IPS-18c (cell line): ENCODE data around the gene PNRC1.
"Not testable (repeated sequence)": the region's sequence is repeated elsewhere in the genome, so short reads cannot be mapped to it uniquely, and the experiment has no call there.

ENCODE experiments used
- H3K4me3 ChIP-seq: 2 replicates; pipeline ENCODE4 v1.7.0; 2013; ENCODE audit warnings: low read depth, mild to moderate bottlenecking, low read length, moderate library complexity; ENCODE audit not compliant: insufficient read depth
- H3K9me3 ChIP-seq: one replicate; pipeline ENCODE4 v1.6.1; 2013; ENCODE audit warnings: mild to moderate bottlenecking, low read length, moderate library complexity; ENCODE audit not compliant: control insufficient read depth, insufficient read depth

Gene PNRC1

DNA sequence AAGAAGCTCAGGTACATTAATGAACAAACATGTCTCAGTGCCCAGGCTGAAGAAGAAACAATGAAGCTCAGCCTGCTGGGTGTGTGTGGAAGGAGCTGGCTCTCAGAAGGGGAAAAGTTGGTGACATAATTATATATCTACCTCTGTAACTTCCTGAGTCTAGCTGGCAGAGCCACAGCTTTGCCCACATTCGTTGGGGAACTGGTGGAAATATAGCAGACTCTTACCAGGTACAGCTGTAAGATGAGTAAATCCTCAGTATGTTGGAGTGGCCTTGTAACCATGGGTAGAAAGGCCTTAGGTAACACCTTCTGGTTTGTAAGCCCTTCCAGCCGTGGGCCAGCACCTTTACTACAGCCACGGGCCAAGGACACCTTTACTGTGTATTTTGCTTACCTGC lies 29.9 kb upstream of the PNRC1 start:
- no peaks in the 10 kb centered on the region for H3K9me3 ChIP-seq
- no peak overlapping the region for H3K4me3 ChIP-seq

DNA sequence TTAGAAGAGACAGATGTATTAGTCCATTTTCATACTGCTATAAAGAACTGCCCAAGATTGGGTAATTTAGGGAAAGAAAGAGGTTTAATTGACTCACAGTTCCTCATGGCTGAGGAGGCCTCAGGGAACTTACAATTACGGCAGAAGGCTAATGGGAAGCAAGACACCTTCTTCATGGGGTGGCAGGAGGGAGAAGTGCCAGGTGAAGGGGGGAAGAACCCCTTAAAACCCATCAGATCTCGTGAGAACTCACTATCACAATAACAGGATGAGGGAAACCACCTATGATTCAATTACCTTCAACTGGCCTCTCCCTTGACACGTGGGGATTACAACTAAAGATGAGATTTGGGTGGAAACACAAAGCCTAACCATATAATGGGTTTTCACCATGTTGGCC lies 28.9 kb upstream of the PNRC1 start:
- H3K9me3 ChIP-seq, result no peaks in the 10 kb centered on the region

DNA sequence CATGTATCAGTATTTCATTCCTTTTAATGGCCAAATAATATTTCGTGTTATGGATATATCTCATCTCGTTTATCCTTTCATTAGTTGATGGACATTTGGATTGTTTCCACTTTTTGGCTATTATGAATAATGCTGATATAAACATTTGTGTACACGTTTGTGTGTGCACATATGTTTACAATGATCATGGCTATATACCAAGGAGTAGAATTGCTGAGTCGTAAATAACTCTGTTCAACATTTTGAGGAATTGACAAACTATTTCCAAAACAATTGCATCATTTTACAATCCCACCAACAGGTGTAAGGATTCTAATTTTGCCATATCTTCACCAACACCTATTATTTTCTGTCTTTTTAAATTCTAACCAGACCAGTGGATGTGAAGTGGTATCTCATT lies 26.3 kb upstream of the PNRC1 start:
- H3K4me3 ChIP-seq, result no peak overlapping the region
- no peaks in the 10 kb centered on the region for H3K9me3 ChIP-seq

More for the DNA sequence above, 28.9 kb upstream of the PNRC1 start:
- no peak overlapping the region for H3K4me3 ChIP-seq

DNA sequence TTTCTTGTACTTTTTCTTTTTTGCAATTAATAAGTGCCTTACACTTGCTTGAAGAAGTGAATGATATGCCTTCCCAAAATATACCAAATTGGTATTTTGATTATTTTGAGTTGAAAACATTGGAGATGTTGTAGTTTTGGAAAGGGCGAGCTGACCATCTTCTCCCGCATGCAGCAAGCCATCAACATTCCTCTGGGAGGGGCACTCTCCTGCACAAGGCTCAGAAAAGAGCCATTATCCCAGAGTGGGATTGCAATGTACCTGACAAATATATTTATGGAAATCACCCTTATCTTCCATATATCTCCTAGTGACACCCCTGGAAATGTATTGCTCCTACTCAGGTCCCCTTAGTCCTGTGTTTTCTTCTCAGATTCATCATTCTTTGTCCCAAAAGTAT lies 22.8 kb upstream of the PNRC1 start:
- Histone ChIP-seq H3K9me3 (no peaks in the 10 kb centered on the region), H3K4me3 (no peak overlapping the region)

DNA sequence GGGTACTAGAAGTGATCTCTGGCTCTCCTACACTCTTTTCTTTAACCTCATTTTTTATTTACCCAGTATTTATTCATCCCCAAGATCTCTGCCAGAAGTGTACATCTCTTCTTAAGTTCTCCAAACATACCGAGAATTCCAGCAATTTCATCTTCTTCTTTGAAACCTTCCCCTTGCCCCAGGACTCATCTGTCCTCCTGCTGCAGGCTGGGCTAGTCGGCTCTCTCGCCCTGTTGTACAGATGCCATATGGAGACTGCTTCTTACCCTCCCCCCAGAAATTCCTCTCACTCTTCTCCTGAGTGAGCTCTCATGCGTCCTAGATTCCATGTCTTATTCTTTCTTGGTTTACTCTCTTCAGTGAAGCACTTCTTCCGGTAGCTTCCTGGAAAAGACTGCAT lies 21.9 kb upstream of the PNRC1 start:
- Histone ChIP-seq H3K9me3 (no peaks in the 10 kb centered on the region), H3K4me3 (no peak overlapping the region)

DNA sequence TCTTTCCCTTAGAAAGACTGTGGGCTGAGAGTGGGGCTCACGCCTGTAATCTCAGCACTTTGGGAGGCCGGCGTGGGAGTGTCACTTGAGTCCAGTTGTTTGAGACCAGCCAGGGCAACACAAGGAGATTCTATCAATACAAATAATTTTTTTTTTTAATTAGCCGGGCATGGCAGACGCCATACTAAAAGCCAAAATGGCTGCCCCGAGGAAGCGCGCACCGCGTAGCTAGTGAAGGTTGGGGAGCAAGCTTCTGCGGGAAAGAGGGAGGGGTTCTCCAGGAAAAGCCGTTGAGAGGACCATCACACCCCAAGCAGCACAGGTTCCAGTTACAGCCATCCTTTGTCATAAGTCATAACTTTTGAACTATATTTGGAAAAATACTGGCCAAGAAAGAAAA lies 21.3 kb upstream of the PNRC1 start:
- Histone ChIP-seq H3K9me3 (no peaks in the 10 kb centered on the region), H3K4me3 (no peak overlapping the region)

DNA sequence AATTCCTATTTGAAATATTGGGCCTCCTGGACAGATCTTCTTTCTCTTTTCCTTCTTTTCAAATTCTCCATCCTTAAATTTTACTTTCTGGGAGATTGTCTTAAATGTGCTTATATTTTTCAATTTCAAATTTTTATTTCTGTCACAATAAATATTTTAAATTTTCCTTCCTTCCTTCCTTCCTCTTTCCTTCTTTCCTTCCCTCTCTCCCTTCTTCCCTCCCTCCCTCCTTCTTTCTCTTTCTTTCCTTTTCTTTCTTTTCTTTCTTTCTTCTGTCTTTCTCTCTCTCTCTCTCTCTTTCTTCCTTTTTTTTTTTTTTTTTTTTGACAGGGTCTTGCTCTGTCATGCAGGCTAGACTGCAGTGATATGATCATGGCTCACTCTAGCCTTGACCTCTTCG lies 16.7 kb upstream of the PNRC1 start:
- Histone ChIP-seq H3K4me3 (no peak overlapping the region), H3K9me3 (no peaks in the 10 kb centered on the region)

DNA sequence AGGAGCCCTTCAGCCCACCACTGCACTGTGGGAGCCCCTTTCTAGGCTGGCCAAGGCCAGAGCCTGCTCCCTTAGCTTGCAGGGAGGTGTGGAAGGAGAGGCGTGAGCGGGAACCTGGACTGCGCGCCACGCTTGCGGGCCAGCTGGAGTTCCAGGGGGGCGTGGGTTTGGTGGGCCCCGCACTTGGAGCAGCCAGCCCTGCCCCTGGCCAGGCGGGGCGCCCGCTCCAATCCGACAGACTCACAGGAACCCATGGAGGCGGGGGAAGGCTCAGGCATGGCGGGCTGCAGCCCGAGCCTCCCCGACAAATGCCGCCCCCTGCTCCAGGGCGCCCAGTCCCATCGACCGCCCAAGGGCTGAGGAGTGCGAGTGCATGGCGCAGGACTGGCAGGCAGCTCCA lies 15.6 kb upstream of the PNRC1 start:
- H3K4me3 ChIP-seq, H3K9me3 ChIP-seq: not testable (repeated sequence)

DNA sequence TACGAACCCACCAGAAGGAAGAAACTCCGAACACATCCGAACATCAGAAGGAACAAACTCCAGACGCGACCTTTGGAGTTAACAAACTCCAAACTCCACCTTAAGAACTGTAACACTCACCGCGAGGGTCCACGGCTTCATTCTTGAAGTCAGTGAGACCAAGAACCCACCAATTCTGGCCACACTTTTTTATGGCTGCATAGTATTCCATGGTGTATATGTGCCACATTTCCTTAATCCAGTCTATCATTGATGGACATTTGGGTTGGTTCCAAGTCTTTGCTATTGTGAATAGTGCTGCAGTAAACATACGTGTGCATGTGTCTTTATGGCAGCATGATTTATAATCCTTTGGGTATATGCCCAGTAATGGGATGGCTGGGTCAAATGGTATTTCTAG lies 14.4 kb upstream of the PNRC1 start:
- not testable (repeated sequence) for H3K4me3 ChIP-seq, H3K9me3 ChIP-seq

DNA sequence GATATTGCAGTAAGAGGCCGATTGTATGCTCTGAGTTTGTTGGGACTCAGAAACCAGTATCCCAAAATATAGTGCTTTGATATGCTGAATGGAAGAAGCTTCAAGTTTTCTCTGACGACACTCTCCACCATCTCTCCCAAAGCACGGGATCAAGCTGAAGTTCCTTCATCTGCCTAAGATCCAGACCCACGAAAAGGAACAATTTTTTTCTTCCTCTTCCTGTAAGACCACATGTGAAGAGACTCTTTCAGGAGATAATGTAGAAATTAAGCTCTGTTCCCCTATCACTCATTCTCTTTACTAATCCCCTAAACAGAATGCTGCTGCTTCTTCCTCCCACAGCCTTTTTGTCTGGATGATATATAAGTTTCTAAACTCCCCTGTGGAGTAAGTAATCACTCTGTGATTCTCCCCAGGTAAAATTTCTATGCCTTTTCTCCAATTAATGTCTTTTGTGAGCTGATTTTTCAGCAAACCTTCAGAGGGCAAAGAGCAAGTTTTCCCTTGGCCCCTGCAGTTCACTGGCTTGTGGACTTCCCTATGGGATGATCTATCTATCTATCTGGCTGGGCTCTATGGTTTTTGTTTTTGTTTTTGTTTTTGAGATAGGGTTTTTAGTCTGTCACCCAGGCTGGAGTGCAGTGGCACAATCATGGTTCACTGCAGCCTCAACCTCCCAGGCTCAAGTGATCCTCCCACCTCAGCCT lies 13.5 kb upstream of the PNRC1 start:
- Histone ChIP-seq H3K4me3 (no peak overlapping the region), H3K9me3 (no peaks in the 10 kb centered on the region)

DNA sequence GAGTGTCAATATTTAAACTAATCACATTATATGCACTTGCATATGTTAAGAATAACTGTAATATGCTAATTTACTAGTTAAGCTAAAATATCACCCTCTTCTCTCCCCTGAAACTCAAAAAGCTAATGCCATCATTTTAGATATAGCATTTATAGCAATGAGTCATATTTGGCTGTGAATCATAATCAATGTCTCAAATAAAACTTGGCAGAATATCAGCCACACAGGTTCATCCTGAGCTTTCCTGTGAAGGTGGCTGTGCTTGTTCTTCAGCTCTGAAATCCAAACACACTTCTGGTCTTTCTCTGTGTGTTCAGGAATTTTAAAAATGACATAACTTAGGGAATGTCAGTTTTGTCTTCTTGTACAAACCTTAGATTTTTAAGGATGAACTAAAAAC lies 12.8 kb upstream of the PNRC1 start:
- H3K9me3 ChIP-seq, result no peaks in the 10 kb centered on the region
- no peak overlapping the region for H3K4me3 ChIP-seq

DNA sequence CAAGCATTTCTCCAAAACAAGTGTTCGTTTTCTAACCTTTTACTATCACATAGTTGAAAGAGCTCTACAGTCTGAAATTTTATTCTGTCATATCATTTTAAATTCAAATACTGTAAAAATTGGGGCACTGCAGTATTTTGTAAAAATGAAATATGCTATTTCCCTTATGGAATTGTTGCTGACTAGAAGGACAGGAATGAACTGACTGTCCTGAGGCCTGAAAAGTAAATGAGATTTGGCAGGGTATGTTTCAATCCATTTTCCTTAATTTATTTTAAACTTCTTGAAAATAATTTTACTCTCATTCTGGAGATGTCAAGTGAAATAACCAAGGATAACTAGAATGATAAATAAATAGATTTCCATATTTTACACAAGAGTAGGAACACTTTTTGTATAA lies 11.9 kb upstream of the PNRC1 start:
- Histone ChIP-seq H3K4me3 (no peak overlapping the region), H3K9me3 (no peaks in the 10 kb centered on the region)

DNA sequence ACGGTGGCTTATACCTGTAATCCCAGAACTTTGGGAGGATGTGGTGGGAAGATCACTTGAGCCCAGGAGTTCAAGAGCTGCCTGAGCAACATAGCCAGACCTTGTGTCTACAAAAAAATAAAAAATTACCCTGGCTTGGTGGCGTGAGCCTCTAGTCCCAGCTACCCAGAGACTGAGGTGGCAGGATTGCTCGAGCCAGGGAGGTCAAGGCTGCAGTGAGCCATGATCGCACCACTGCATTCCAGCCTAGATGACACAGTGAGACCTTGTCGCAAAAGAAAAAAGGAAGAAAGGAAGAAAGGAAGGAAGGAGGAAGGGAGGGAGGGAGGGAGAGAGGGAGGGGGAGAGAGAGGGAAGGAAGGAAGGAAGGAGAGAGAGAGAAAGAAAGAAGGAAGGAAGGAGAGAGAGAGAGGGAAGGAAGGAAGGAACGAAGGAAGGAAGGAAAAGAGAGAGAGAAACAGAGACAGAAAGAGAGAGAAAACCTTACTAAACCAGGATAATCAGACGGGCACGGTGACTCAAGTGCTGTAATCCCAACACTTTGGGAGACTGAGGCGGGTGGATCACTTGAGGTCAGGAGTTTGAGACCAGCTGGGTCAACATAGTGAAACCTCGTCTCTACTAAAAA lies 10.9 kb upstream of the PNRC1 start:
- no peaks in the 10 kb centered on the region for H3K9me3 ChIP-seq
- no peak overlapping the region for H3K4me3 ChIP-seq

DNA sequence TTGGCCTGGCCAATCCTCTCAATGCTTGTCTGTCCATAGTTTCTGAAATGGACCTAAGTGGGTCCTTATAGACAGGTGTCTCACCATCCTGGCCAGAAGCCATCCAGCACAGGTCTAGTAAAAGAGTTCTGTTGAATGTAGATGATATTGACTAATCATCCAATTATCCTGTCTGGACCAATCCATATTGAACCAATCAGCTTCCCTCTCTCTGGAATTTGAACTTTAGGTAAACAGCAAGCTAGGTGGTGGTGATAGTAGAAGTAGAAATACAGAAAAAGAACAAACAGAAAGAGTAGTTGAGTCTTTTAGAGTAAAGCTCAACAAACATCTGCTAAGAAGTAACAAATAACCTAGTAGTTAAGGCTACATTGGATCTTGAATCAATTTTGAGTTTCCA lies 9.5 kb upstream of the PNRC1 start:
- no peak overlapping the region for H3K4me3 ChIP-seq
- no peaks in the 10 kb centered on the region for H3K9me3 ChIP-seq

DNA sequence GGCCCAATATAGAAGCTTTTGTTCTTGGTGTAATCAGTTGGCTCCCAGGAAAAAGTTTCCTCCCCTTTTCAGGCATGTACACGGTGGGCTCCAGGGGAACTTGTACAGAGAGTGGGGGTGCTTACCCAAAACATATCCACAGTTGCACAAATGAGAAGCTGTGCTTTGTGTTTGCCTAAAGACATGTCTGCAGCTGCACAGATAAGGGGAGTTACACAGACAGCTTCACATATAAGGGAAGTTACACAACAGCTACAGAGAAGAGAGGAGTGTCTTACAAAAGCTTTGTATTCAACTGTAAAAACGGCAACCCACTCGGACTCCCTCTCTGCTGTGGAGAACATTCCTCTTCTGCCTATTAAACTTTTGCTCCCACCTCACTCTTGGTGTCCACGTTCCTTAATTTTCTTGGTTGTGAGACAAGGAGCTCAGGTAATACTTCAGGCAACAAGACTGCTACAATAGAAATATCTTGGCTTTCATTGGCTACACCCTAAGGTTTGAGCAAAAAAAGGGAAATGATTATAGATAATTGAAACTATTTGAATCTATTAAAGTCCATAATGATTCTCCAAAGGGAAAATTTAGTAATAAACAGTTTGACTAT lies 7.4 kb upstream of the PNRC1 start:
- Histone ChIP-seq H3K9me3 (no peaks in the 10 kb centered on the region), H3K4me3 (no peak overlapping the region)

DNA sequence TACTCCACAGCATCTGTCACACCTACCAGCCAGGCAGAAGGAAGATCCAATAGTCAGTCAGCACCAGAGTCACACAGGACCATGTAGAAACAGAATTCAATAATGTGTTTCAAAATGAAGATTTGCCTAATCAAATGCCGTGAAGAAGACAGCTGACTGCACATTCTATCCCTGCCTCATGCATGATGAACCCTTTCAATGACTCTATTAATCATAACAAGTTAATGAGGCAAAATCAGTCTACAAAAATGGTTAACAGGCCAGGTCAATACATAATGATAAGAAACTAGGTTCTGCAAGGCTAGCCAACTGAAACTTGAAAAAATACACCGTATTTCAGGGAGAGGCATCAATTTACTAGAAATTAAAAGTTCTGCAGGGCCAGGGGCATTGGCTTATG lies 6.7 kb upstream of the PNRC1 start:
- Histone ChIP-seq H3K4me3 (no peak overlapping the region), H3K9me3 (no peaks in the 10 kb centered on the region)

DNA sequence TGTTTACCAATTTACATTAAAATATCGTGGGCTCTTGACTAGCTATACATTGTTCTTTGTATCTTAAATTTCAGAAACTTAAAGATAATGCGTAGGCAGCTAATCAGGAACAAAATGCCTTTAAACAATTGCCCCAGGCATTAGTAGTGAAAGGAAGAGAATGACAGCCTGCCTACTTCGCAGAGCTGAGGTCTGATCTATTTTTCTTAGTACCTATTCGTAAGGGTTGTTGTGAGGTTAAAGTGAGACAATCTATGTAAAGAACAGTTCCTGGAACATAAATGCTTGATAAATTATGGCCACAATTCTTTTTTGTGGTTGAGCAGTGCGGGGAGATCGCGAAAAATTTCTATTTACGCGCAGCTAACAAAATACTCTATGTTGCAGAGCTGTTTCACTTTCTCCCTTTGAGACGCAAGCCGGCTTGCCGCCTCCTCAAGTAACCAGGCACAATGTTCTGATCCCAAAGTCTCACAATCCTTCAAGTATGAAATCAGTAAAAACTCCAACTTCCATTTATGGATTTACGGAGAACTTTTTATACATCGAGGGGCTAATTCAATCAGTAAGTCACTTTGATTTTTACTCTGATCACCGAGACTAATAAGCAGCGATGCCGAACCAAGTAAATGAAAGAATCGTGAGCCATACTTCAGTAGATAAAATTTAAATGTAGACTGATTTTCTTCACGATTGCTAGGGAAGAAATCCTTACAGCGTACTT lies 878 bp upstream of the PNRC1 start:
- H3K4me3 ChIP-seq, result peak overlapping the region; percentile 38; the same call in 1 of the 2 replicates
- H3K9me3 ChIP-seq, result no peaks in the 10 kb centered on the region

DNA sequence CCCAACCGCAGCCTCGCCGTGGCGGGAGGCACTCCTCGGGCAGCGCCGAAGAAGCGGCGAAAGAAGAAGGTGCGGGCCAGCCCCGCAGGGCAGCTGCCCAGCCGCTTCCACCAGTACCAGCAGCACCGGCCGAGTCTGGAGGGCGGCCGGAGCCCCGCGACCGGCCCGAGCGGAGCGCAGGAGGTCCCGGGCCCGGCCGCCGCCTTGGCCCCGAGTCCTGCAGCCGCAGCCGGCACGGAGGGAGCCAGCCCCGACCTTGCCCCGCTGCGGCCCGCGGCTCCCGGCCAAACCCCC lies 525 bp downstream of the PNRC1 start:
- H3K9me3 ChIP-seq, result no peaks in the 10 kb centered on the region
- peak overlapping the region; percentile 90 for H3K4me3 ChIP-seq
